OCI-LY3 (cell line): ENCODE measurements around the gene C1orf116.

Experiments
- CTCF ChIP-seq: fragments of 200-600, 300-600 bp; sonication (generic); IDR thresholded peaks from 2 replicates; pipeline ENCODE4 v1.5.1; 2014; ENCODE audit warnings: antibody characterized with exemption, low read length, low read depth
- EZH2phosphoT487 ChIP-seq: fragments of 200-600 bp; shearing (Covaris generic); IDR thresholded peaks from 2 replicates; pipeline ENCODE4 v1.6.1; 2018; ENCODE audit warnings: antibody characterized with exemption, mixed run types, low read depth

DNA sequence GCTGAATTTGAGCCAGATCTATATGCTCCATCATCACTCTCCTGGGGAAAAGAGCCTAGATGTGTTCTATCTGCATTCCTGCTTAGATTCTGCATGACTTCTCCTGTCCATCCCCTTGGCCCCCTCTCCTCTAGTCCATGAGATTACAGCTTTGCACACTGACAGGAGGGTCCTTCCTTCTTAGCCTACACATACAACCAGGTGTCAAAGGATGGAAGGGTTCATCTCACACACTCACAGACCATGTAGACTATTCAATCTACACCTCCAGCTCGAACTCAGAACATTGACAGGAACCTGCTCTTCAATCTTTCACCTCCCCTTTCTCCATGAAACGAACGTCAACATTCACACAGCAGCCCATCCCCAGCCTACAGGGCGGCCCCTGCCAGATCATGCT, 13.8 kb downstream of the C1orf116 start:
- TF ChIP-seq CTCF (no peak), EZH2phosphoT487 (no peak)
